Activated naive CD4-positive, alpha-beta T cell treated with anti-CD3 and anti-CD28 coated beads, Interleukin-2, amount 10 ng/mL, durations not matched to agents 5 hours and 36 hours (primary cell): ENCODE data around the gene CTBP1. TPM values are rescaled to one million over a fixed set of nuclear protein-coding genes. Genes with fewer than 3 reads are reported as not detected.

Experiments used
- total RNA-seq, 2 experiments: library from RNA; stranded (reverse); gene quantifications; one replicate each; pipeline ENCODE4 v1.2.3, GENCODE V29; 2021

Gene CTBP1
- 100 to 1,000 TPM; 210 to 214 TPM for total RNA-seq

DNA sequence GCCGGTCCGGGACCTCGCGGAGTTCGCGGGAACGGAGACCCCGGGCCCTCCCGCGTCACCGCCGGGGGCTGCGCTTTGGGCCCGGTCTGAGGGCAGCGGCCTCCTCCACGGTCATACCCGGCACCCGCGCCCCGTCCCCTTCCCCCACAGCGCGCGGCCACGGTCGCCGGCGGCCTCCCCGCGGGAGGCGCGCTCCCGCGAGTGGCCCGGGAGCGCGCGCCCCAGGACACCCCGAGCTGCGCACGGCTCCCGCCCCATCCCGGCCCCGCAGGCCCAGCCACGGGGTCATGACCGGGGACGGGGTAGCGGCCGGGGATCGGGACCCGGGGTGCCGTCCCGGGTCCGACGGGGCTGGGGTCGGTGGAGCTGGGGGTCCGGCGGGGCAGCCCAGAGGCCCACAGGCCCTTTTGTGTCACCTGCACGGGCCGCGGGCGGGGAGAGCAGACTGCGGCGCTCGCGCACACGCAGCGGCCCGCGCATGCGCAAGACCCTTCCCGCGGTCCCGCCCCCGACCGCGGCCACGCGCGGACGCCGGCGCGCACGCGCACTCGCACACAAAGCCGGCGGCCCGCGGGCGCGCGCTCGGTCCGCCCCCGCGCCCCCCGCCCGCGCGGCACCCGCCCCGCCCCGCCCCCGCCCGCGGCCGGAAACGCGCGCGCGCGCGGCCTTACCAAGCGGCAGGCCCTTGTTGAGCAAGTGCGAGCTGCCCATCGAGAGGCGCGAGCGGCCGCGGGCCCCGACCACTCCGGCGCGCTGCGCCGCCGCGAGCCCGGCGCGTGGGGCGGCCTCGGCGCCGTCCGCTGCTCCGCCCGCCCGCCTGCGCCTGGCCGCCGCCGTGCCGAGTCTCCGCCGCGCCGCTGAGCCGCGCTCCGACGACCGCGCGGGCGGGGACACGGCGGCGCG is at the start of gene CTBP1:
Gene CTBP1, minus strand, starts transcription at position 886 of the 903 bp plus-strand sequence. CDS start 7,799 bp downstream, outside the sequence.

GRCh38 chr4:1289207-1290164 is 40.6 kb upstream of the CTBP1 start, which contains the start of gene MAEA:
Gene MAEA, plus strand, starts transcription at chr4:1289891. Its CDS starts 23 bp downstream, at chr4:1289914.

GRCh38 chr4:1172228-1172851 is 76.6 kb downstream of the CTBP1 start, which contains the start of gene SPON2:
Gene SPON2, minus strand, starts transcription at chr4:1172583.

Other genes starting within 250 kb of the CTBP1 start
- 1 to 10 TPM; 8.3 TPM for gene FGFRL1, start 237.5 kb downstream of the CTBP1 start, total RNA-seq
- gene RNF212, start 135.6 kb downstream of the CTBP1 start, total RNA-seq: 1 to 10 TPM in 1 of 2 experiments, under 1 TPM in 1; 0.65 to 1.0 TPM
- gene SPON2, start 76.5 kb downstream of the CTBP1 start, total RNA-seq: 10 to 100 TPM; 26.4 to 27.8 TPM
- 10 to 100 TPM; 62.5 to 66.4 TPM for gene MAEA, start 40.8 kb upstream of the CTBP1 start, total RNA-seq
- gene UVSSA, start 98.1 kb upstream of the CTBP1 start, total RNA-seq: 10 to 100 TPM; 22.4 to 23.8 TPM
- gene NKX1-1, start 157.3 kb upstream of the CTBP1 start, total RNA-seq: not detected